Keratinocyte (primary cell): ENCODE data around the gene KANSL1. TPM values are rescaled to one million over a fixed set of nuclear protein-coding genes. Genes with fewer than 3 reads are reported as not detected.

ENCODE experiments used
- DNase-seq: peaks from one replicate; pipeline ENCODE4 v3.0.0-alpha.2; 2011; ENCODE audit warnings: low read depth, missing footprints, low spot score
- FAIRE-seq: peaks from 2 replicates; lab custom pipeline; 2011; peaks lifted over from hg19 to GRCh38; lab: Jason Lieb, UNC
- H2AFZ ChIP-seq: 2 replicates; pipeline ENCODE4 v1.6.0; 2012; ENCODE audit warnings: low read length, control low read depth, inconsistent platforms; ENCODE audit not compliant: control insufficient read depth
- H3K27ac ChIP-seq: 2 replicates; pipeline ENCODE4 v1.5.1; 2011; ENCODE audit warnings: low read length; ENCODE audit not compliant: control insufficient read depth, insufficient read depth
- H3K27me3 ChIP-seq: 3 replicates; pipeline ENCODE4 v1.6.0; 2011; ENCODE audit warnings: low read length; ENCODE audit not compliant: control insufficient read depth, insufficient read depth; ENCODE audit errors: extremely low read depth
- H3K36me3 ChIP-seq, 2 experiments: 2 replicates in 1 of 2; 3 replicates in 1 of 2; pipeline ENCODE4 v1.5.1; 2011; ENCODE audit warnings: low read length in 2 of 2, mild to moderate bottlenecking in 1 of 2; ENCODE audit not compliant: control insufficient read depth in 2 of 2, insufficient read depth in 2 of 2; ENCODE audit errors: extremely low read depth in 1 of 2
- H3K4me1 ChIP-seq: 3 replicates; pipeline ENCODE4 v1.5.1; 2011; ENCODE audit warnings: low read length; ENCODE audit not compliant: control insufficient read depth, insufficient read depth; ENCODE audit errors: extremely low read depth
- H3K4me2 ChIP-seq: 3 replicates; pipeline ENCODE4 v1.6.0; 2011; ENCODE audit warnings: low read depth, low read length; ENCODE audit not compliant: control insufficient read depth, insufficient read depth; ENCODE audit errors: extremely low read depth
- H3K4me3 ChIP-seq, 3 experiments: fragments of 200-600 bp in 1 of 3; sonication (generic) in 1 of 3; 2 replicates in 2 of 3; 3 replicates in 1 of 3; pipeline ENCODE4 v1.5.1; 2011 to 2016; ENCODE audit warnings: low read length in 3 of 3, mild to moderate bottlenecking in 3 of 3, control low read depth in 2 of 3, inconsistent platforms in 1 of 3, low read depth in 1 of 3, mixed read lengths in 1 of 3, mixed run types in 1 of 3, moderate library complexity in 1 of 3; ENCODE audit not compliant: control insufficient read depth in 2 of 3, insufficient read depth in 2 of 3; ENCODE audit errors: extremely low read depth in 1 of 3
- H3K79me2 ChIP-seq: 2 replicates; pipeline ENCODE4 v1.6.0; 2012; ENCODE audit warnings: low read length; ENCODE audit not compliant: control insufficient read depth, insufficient read depth
- H3K9ac ChIP-seq: 3 replicates; pipeline ENCODE4 v1.6.0; 2011; ENCODE audit warnings: low read length; ENCODE audit not compliant: control insufficient read depth, insufficient read depth; ENCODE audit errors: extremely low read depth
- H3K9me1 ChIP-seq: 3 replicates; pipeline ENCODE4 v1.6.0; 2011; ENCODE audit warnings: low read length; ENCODE audit not compliant: control insufficient read depth, insufficient read depth; ENCODE audit errors: extremely low read depth
- H3K9me3 ChIP-seq: 2 replicates; pipeline ENCODE4 v1.5.1; 2012; ENCODE audit warnings: low read depth, low read length; ENCODE audit not compliant: control insufficient read depth
- H4K20me1 ChIP-seq: 3 replicates; pipeline ENCODE4 v1.6.0; 2011; ENCODE audit warnings: low read length; ENCODE audit not compliant: control insufficient read depth, insufficient read depth; ENCODE audit errors: extremely low read depth
- CTCF ChIP-seq, 3 experiments: IDR thresholded peaks in 1 of 3; conservative IDR thresholded peaks in 1 of 3; optimal IDR thresholded peaks in 1 of 3; 2 replicates in 2 of 3; 3 replicates in 1 of 3; pipeline versions ENCODE3 to v1.5.1; 2011; ENCODE audit warnings: low read length in 3 of 3, mild to moderate bottlenecking in 3 of 3, moderate library complexity in 2 of 3, control low read depth in 1 of 3, inconsistent platforms in 1 of 3; ENCODE audit not compliant: insufficient read depth in 2 of 3; ENCODE audit errors: extremely low read depth in 1 of 3
- EZH2 ChIP-seq: IDR thresholded peaks from one replicate; pipeline ENCODE4 v1.6.1; 2012; ENCODE audit warnings: inconsistent platforms, mild to moderate bottlenecking, low read length, moderate library complexity
- dilution Hi-C: fragments of 300-500 bp; cut with MboI; formaldehyde crosslinking; loops from one replicate; pipeline ENCODE4 v1.7.0; 2020; ENCODE audit warnings: low sequenced_read_pairs; ENCODE audit not compliant: extremely low pct_ligation_motif_present
- polyA plus RNA-seq, 5 experiments: library from polyadenylated mRNA; depleted of rRNA in 3 of 5; stranded (reverse) in 3 of 5; stranded (forward) in 1 of 5; unstranded in 1 of 5; fragments of >200 nt; gene quantifications; 1 replicate in 1 of 5; 2 replicates in 3 of 5; 3 replicates in 1 of 5; pipeline versions ENCODE4 v1.2.1 to v1.2.3, GENCODE V29; 2011 to 2012; ENCODE audit warnings: missing spikeins in 2 of 5, low read depth in 1 of 5, low replicate concordance in 1 of 5

The KANSL1 gene
- polyA plus RNA-seq, 1 donor (not counting 4 experiments of a cell fraction or from before 2014, with no cell fraction given) = 17.6 TPM

- DNase-seq (no peak), FAIRE-seq (no peak)
Observed at GRCh38 chr17:46110219-46110618, 83.0 kb downstream of the KANSL1 start.

GRCh38 chr17:46109603-46110189 is 83.5 kb downstream of the KANSL1 start:
- Histone ChIP-seq H3K4me3 (no peak overlapping the region), H3K4me2 (no peak overlapping the region), H3K4me1 (peaks cover 14% of the 10 kb centered on the region), H2AFZ (no peak overlapping the region), H3K36me3 (no peaks in the 10 kb centered on the region), H4K20me1 (peaks cover 17% of the 10 kb centered on the region), H3K79me2 (peaks cover 89% of the 10 kb centered on the region), H3K9ac (no peak overlapping the region), H3K9me1 (peaks cover 4% of the 10 kb centered on the region), H3K27ac (no peak overlapping the region), H3K9me3 (no peaks in the 10 kb centered on the region), H3K27me3 (no peaks in the 10 kb centered on the region)
- FAIRE-seq = no peak
- TF ChIP-seq EZH2 (no peak), CTCF (optimal IDR thresholded peaks at IDR 0.05 in 1 of 3, IDR thresholded peaks at IDR 0.05 in 1 of 3, conservative IDR thresholded peaks at IDR 0.05 in 1 of 3; ENCODE audit: extremely low read depth in 1 of 3, insufficient read depth in 2 of 3, low read length in 3 of 3) (no peak)
- DNase-seq = no peak
- dilution Hi-C loops = no loop called here

More at GRCh38 chr17:46110219-46110618, 83.0 kb downstream of the KANSL1 start:
- no peak overlapping the region for H3K9ac ChIP-seq
- peaks cover 88% of the 10 kb centered on the region for H3K79me2 ChIP-seq
- TF ChIP-seq CTCF (optimal IDR thresholded peaks at IDR 0.05 in 1 of 3, IDR thresholded peaks at IDR 0.05 in 1 of 3, conservative IDR thresholded peaks at IDR 0.05 in 1 of 3; ENCODE audit: extremely low read depth in 1 of 3, insufficient read depth in 2 of 3, low read length in 3 of 3) (no peak), EZH2 (no peak)
- dilution Hi-C loops = no loop called here
- no peaks in the 10 kb centered on the region for H3K27me3 ChIP-seq
- H4K20me1 ChIP-seq = peaks cover 17% of the 10 kb centered on the region
- H3K4me1 ChIP-seq = peaks cover 14% of the 10 kb centered on the region
- no peaks in the 10 kb centered on the region for H3K9me3 ChIP-seq
- H3K4me2 ChIP-seq = no peak overlapping the region
- H3K27ac ChIP-seq = no peak overlapping the region
- no peaks in the 10 kb centered on the region for H3K36me3 ChIP-seq
- H3K4me3 ChIP-seq = no peak overlapping the region
- H3K9me1 ChIP-seq = peaks cover 4% of the 10 kb centered on the region
- H2AFZ ChIP-seq = no peak overlapping the region
